HepG2 (cell line): Measurements from ENCODE around the gene PDE9A.

ENCODE experiments used
- CTCF ChIP-seq: sonication (generic); formaldehyde crosslinking; IDR thresholded peaks from 2 replicates; pipeline ENCODE4 v1.5.0; 2020; ENCODE audit warnings: mild to moderate bottlenecking, missing genetic modification reagents, moderate library complexity
- TCF7L2 ChIP-seq: IDR thresholded peaks from 2 replicates; pipeline ENCODE4 v1.6.1; 2011; ENCODE audit warnings: mild to moderate bottlenecking, low read depth, low read length, moderate library complexity

- TF ChIP-seq TCF7L2 = no peak
- no peak for TF ChIP-seq CTCF (CRISPR knock-in tag)
Observed at GRCh38 chr21:42665026-42665425, 11.6 kb downstream of the PDE9A start.
